ENCODE measurements around the gene HPS5. TPM values are rescaled to one million over a fixed set of nuclear protein-coding genes. Genes with fewer than 3 reads are reported as not detected.
A peak's percentile ranks its signal among the peaks of the same experiment; 100 is the strongest.
"Not testable (repeated sequence)": the region's sequence is repeated elsewhere in the genome, so short reads cannot be mapped to it uniquely, and the experiment has no call there.

The HPS5 gene
- total RNA-seq, 1 donor from 2014 or later: 17.0 TPM

- peaks cover 5% of the 10 kb centered on the region for H4K20me1 ChIP-seq (ENCODE audit: low read depth)
- no peak overlapping the region for H3K9ac ChIP-seq
- no peaks in the 10 kb centered on the region for H3K27me3 Mint-ChIP-seq (ENCODE audit: insufficient read depth, low read depth)
- no peak overlapping the region for H3K4me2 ChIP-seq
- H3K27ac Mint-ChIP-seq: no peak overlapping the region
- no peak overlapping the region for H3K27ac ChIP-seq
- peak overlapping the region; percentile 98 for H3K4me3 Mint-ChIP-seq
- H2AFZ ChIP-seq (replicated peaks): no peak overlapping the region
- H3K4me3 ChIP-seq: no peak overlapping the region
- H3K4me1 ChIP-seq: peaks cover 15% of the 10 kb centered on the region
- H3K36me3 Mint-ChIP-seq: peaks cover 7% of the 10 kb centered on the region
- H3K79me2 ChIP-seq (ENCODE audit: low read depth): peaks cover 91% of the 10 kb centered on the region
- H3K27me3 ChIP-seq: no peaks in the 10 kb centered on the region
- no peaks in the 10 kb centered on the region for H3F3A ChIP-seq (ENCODE audit: low read depth)
- no peaks in the 10 kb centered on the region for H3K36me3 ChIP-seq
- no peaks in the 10 kb centered on the region for H3K9me3 Mint-ChIP-seq
- no peaks in the 10 kb centered on the region for H3K9me3 ChIP-seq (ENCODE audit: low read depth)
- H3K4me1 Mint-ChIP-seq: peaks cover 43% of the 10 kb centered on the region
- DNase-seq (ENCODE audit: low spot score): no peak
- TF ChIP-seq, protein P1, sequence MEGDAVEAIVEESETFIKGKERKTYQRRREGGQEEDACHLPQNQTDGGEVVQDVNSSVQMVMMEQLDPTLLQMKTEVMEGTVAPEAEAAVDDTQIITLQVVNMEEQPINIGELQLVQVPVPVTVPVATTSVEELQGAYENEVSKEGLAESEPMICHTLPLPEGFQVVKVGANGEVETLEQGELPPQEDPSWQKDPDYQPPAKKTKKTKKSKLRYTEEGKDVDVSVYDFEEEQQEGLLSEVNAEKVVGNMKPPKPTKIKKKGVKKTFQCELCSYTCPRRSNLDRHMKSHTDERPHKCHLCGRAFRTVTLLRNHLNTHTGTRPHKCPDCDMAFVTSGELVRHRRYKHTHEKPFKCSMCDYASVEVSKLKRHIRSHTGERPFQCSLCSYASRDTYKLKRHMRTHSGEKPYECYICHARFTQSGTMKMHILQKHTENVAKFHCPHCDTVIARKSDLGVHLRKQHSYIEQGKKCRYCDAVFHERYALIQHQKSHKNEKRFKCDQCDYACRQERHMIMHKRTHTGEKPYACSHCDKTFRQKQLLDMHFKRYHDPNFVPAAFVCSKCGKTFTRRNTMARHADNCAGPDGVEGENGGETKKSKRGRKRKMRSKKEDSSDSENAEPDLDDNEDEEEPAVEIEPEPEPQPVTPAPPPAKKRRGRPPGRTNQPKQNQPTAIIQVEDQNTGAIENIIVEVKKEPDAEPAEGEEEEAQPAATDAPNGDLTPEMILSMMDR (IDR thresholded peaks at IDR 0.05): no peak
- TF ChIP-seq EZH2 (IDR thresholded peaks at IDR 0.05): no peak
- no peak for TF ChIP-seq EZH2phosphoT487 (IDR thresholded peaks at IDR 0.05)
These were observed 2.4 kb upstream of the HPS5 start for GRCh38 chr11:18324381-18324780.

DNA sequence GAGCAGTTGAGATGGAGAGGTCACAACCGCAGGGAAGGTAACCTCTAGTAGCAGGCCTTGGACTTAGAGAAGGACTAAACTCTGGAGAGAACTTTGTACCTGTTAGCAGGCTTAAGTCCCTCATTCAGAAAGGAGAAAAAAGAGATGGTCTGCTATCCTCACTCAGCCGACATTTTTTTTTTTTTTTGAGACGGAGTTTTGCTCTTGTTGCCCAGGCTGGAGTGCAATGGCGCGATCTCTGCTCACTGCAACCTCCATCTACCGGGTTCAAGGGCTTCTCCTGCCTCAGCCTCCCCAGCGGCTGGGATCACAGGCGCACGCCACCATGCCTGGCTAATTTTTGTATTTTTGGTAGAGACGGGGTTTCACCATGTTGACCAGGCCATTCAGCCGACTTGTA is 1.9 kb upstream of the HPS5 start:
- H3K36me3 Mint-ChIP-seq; H3K9ac ChIP-seq; H3K36me3 ChIP-seq; DNase-seq (ENCODE audit: low spot score); H3K27ac Mint-ChIP-seq; H3K9me3 Mint-ChIP-seq; H3K27me3 Mint-ChIP-seq (ENCODE audit: insufficient read depth, low read depth); H2AFZ ChIP-seq (replicated peaks); H3F3A ChIP-seq (ENCODE audit: low read depth); H3K9me3 ChIP-seq (ENCODE audit: low read depth); H3K27ac ChIP-seq; H4K20me1 ChIP-seq (ENCODE audit: low read depth); H3K27me3 ChIP-seq: not testable (repeated sequence)
- H3K4me1 ChIP-seq: peaks cover 15% of the 10 kb centered on the region
- Mint-ChIP-seq H3K4me3 (peak overlapping the region; percentile 98), H3K4me1 (peaks cover 47% of the 10 kb centered on the region)
- H3K4me2 ChIP-seq: peak overlapping the region; percentile 97
- H3K4me3 ChIP-seq: peak overlapping the region; percentile 76
- peaks cover 91% of the 10 kb centered on the region for H3K79me2 ChIP-seq (ENCODE audit: low read depth)

DNA sequence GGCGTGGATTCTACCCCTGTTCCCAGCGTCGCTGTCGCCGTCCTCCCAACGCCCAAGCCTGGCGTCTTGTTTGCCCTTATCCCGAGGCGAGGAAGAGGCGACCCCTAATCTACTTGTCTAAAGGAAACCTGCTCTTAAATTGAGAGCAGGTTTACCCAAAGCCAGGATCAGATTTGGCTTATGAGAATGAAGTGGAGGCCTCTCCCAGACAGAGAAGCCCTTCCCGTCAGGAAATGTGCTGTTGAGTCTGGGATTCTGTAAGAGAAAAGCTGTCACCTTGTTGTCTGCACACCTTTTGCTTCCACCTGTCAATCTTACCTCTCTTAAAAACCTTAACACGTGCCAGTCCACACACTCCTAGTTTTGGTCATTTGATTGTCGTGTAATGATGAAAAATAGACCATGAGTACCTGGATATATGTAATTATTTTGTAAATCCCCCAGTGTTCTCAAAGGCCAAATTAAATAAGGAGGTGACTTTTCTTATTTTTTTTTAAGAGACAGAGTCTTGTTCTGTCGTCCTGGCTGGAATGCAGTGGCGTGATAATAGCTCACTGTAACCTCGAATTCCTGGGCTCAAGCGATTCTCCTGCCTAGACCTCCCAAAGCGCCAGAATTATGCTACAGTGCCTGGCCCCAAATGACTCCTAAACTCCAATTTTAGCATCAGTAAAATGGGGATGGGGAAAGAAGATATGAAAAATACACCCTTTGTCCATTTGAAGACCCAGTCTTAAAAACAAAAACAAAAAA is 1.1 kb upstream of the HPS5 start:
- Mint-ChIP-seq H3K4me1 (peaks cover 47% of the 10 kb centered on the region), H3K27ac (peak overlapping the region; percentile 99), H3K4me3 (peak overlapping the region; percentile 98), H3K36me3 (peaks cover 4% of the 10 kb centered on the region), H3K27me3 (ENCODE audit: insufficient read depth, low read depth) (no peaks in the 10 kb centered on the region), H3K9me3 (no peaks in the 10 kb centered on the region)
- Histone ChIP-seq H3K9ac (peak overlapping the region; percentile 92), H3K4me3 (peak overlapping the region; percentile 76), H3K27ac (peak overlapping the region; percentile 91), H4K20me1 (ENCODE audit: low read depth) (peaks cover 5% of the 10 kb centered on the region), H3K36me3 (no peaks in the 10 kb centered on the region), H3F3A (ENCODE audit: low read depth) (no peaks in the 10 kb centered on the region), H2AFZ (replicated peaks) (peak overlapping the region; percentile 97), H3K4me1 (peaks cover 15% of the 10 kb centered on the region), H3K79me2 (ENCODE audit: low read depth) (peaks cover 91% of the 10 kb centered on the region), H3K4me2 (peak overlapping the region; percentile 97), H3K27me3 (no peaks in the 10 kb centered on the region), H3K9me3 (ENCODE audit: low read depth) (no peaks in the 10 kb centered on the region)
- DNase-seq (ENCODE audit: low spot score): peak; percentile 29
- no peak for TF ChIP-seq EZH2phosphoT487 (IDR thresholded peaks at IDR 0.05)
- TF ChIP-seq, protein P1 (IDR thresholded peaks at IDR 0.05): no peak
- no peak for TF ChIP-seq EZH2 (IDR thresholded peaks at IDR 0.05)

- H3K9me3 ChIP-seq (ENCODE audit: low read depth): no peaks in the 10 kb centered on the region
- H3K27me3 ChIP-seq: no peaks in the 10 kb centered on the region
- H3K27ac ChIP-seq: no peak overlapping the region
- H3K9me3 Mint-ChIP-seq: no peaks in the 10 kb centered on the region
- peaks cover 47% of the 10 kb centered on the region for H3K4me1 Mint-ChIP-seq
- peaks cover 5% of the 10 kb centered on the region for H3K36me3 Mint-ChIP-seq
- no peaks in the 10 kb centered on the region for H3K27me3 Mint-ChIP-seq (ENCODE audit: insufficient read depth, low read depth)
- no peak for DNase-seq (ENCODE audit: low spot score)
- TF ChIP-seq, protein P1 (IDR thresholded peaks at IDR 0.05): no peak
- TF ChIP-seq EZH2 (IDR thresholded peaks at IDR 0.05): no peak
- TF ChIP-seq EZH2phosphoT487 (IDR thresholded peaks at IDR 0.05): no peak
- peak overlapping the region; percentile 98 for H3K4me3 Mint-ChIP-seq
- H3F3A ChIP-seq (ENCODE audit: low read depth): no peaks in the 10 kb centered on the region
- H3K4me1 ChIP-seq: peaks cover 15% of the 10 kb centered on the region
- H3K9ac ChIP-seq: peak overlapping the region; percentile 92
- H3K4me3 ChIP-seq: peak overlapping the region; percentile 76
- peak overlapping the region; percentile 97 for H3K4me2 ChIP-seq
- peak overlapping the region; percentile 99 for H3K27ac Mint-ChIP-seq
- H4K20me1 ChIP-seq (ENCODE audit: low read depth): peaks cover 5% of the 10 kb centered on the region
- peaks cover 91% of the 10 kb centered on the region for H3K79me2 ChIP-seq (ENCODE audit: low read depth)
- no peaks in the 10 kb centered on the region for H3K36me3 ChIP-seq
- peak overlapping the region; percentile 97 for H2AFZ ChIP-seq (replicated peaks)
These were observed 367 bp downstream of the HPS5 start for GRCh38 chr11:18321578-18321968.

Measured in neural progenitor cell (in vitro differentiated cells).